Liver (tissue), 9 donors: ENCODE measurements around the gene SLC25A34. TPM values are rescaled to one million over a fixed set of nuclear protein-coding genes. Genes with fewer than 3 reads are reported as not detected.

Experiments used
- DNase-seq: peaks from one replicate; pipeline ENCODE4 v3.0.0-alpha.2; 2017; ENCODE audit warnings: low spot score
- H3K27ac ChIP-seq, 2 donors: one replicate each; pipeline ENCODE4 v1.7.0; 2013; ENCODE audit warnings: inconsistent platforms in 2 of 2, low read length in 2 of 2, control low read depth in 1 of 2, low read depth in 1 of 2, mild to moderate bottlenecking in 1 of 2
- H3K27me3 ChIP-seq, 4 donors: one replicate each; pipeline versions ENCODE4 v1.6.1 to v1.7.0; 2013; ENCODE audit warnings: low read length in 3 of 4, inconsistent platforms in 1 of 4, mild to moderate bottlenecking in 1 of 4, moderate library complexity in 1 of 4; ENCODE audit not compliant: control insufficient read depth in 4 of 4, insufficient read depth in 4 of 4
- H3K36me3 ChIP-seq, 4 donors: one replicate each; pipeline versions ENCODE4 v1.6.1 to v1.7.0; 2013; ENCODE audit warnings: low read length in 3 of 4, mild to moderate bottlenecking in 3 of 4, low read depth in 1 of 4, moderate library complexity in 1 of 4; ENCODE audit not compliant: control insufficient read depth in 4 of 4, insufficient read depth in 3 of 4
- H3K4me1 ChIP-seq, 4 donors: one replicate each; pipeline versions ENCODE4 v1.6.1 to v1.7.0; 2013; ENCODE audit warnings: low read length in 3 of 4, mild to moderate bottlenecking in 3 of 4, moderate library complexity in 1 of 4; ENCODE audit not compliant: control insufficient read depth in 4 of 4, insufficient read depth in 4 of 4
- H3K4me3 ChIP-seq, 3 donors: one replicate each; pipeline versions ENCODE4 v1.6.1 to v1.7.0; 2013; ENCODE audit warnings: low read length in 3 of 3, control low read depth in 1 of 3, low read depth in 1 of 3, mild to moderate bottlenecking in 1 of 3
- H3K9ac ChIP-seq, 2 donors: one replicate each; pipeline ENCODE4 v1.7.0; 2013; ENCODE audit warnings: low read length in 2 of 2, mild to moderate bottlenecking in 2 of 2, moderate library complexity in 2 of 2, control low read depth in 1 of 2, low read depth in 1 of 2
- H3K9me3 ChIP-seq, 4 donors: one replicate each; pipeline versions ENCODE4 v1.6.1 to v1.7.0; 2013; ENCODE audit warnings: low read length in 3 of 4; ENCODE audit not compliant: control insufficient read depth in 4 of 4
- ATF3 ChIP-seq: IDR thresholded peaks from 2 replicates; pipeline ENCODE4 v1.6.1; 2016; ENCODE audit warnings: antibody characterized with exemption
- CTCF ChIP-seq: fragments of 150-350 bp; IDR thresholded peaks from 2 replicates; pipeline ENCODE4 v1.5.1; 2017; ENCODE audit warnings: improper control_type of control experiment, low read depth, low read length; ENCODE audit not compliant: missing input control
- EGR1 ChIP-seq, 2 donors: IDR thresholded peaks; 2 replicates each; pipeline ENCODE4 v1.6.1; 2016 to 2018; ENCODE audit warnings: antibody characterized with exemption in 2 of 2, low read depth in 2 of 2
- FOXA1 ChIP-seq: IDR thresholded peaks from 2 replicates; pipeline ENCODE4 v1.6.1; 2016; ENCODE audit warnings: antibody characterized with exemption
- FOXA2 ChIP-seq: IDR thresholded peaks from 2 replicates; pipeline ENCODE4 v1.6.1; 2016; ENCODE audit warnings: antibody characterized with exemption
- GABPA ChIP-seq, 2 donors: IDR thresholded peaks in 1 of 2; conservative IDR thresholded peaks in 1 of 2; 2 replicates each; pipeline ENCODE4 v1.6.1; 2016; ENCODE audit warnings: antibody characterized with exemption in 2 of 2, mild to moderate bottlenecking in 1 of 2, moderate library complexity in 1 of 2
- HNF4A ChIP-seq, 2 donors: conservative IDR thresholded peaks; 2 replicates each; pipeline ENCODE4 v1.6.1; 2016; ENCODE audit warnings: antibody characterized with exemption in 2 of 2, mild to moderate bottlenecking in 2 of 2
- HNF4G ChIP-seq: IDR thresholded peaks from 2 replicates; pipeline ENCODE4 v1.6.1; 2016; ENCODE audit warnings: antibody characterized with exemption
- JUND ChIP-seq, 2 donors: IDR thresholded peaks; 2 replicates each; pipeline ENCODE4 v1.6.1; 2016; ENCODE audit warnings: antibody characterized with exemption in 2 of 2
- MAX ChIP-seq: IDR thresholded peaks from 2 replicates; pipeline ENCODE4 v1.6.1; 2016; ENCODE audit warnings: antibody characterized with exemption
- NR2F2 ChIP-seq: IDR thresholded peaks from 2 replicates; pipeline ENCODE4 v1.6.1; 2016; ENCODE audit warnings: antibody characterized with exemption
- RAD21 ChIP-seq, 2 donors: IDR thresholded peaks; 2 replicates each; pipeline ENCODE4 v1.6.1; 2016; ENCODE audit warnings: antibody characterized with exemption in 2 of 2, mild to moderate bottlenecking in 2 of 2
- REST ChIP-seq: IDR thresholded peaks from 2 replicates; pipeline ENCODE4 v1.6.1; 2016; ENCODE audit warnings: antibody characterized with exemption, mild to moderate bottlenecking
- RXRA ChIP-seq, 2 donors: IDR thresholded peaks; 2 replicates each; pipeline ENCODE4 v1.6.1; 2017 to 2018; ENCODE audit warnings: antibody characterized with exemption in 2 of 2, mild to moderate bottlenecking in 1 of 2
- SP1 ChIP-seq: IDR thresholded peaks from 2 replicates; pipeline ENCODE4 v1.6.1; 2018; ENCODE audit warnings: antibody characterized with exemption, mild to moderate bottlenecking
- YY1 ChIP-seq: IDR thresholded peaks from 2 replicates; pipeline ENCODE4 v1.6.1; 2016; ENCODE audit warnings: antibody characterized with exemption, mild to moderate bottlenecking
- ZBTB33 ChIP-seq: IDR thresholded peaks from 2 replicates; pipeline ENCODE4 v1.6.1; 2016; ENCODE audit warnings: antibody characterized with exemption
- WGBS: extraction: QIAGEN DNeasy Blood & Tissue Kit; methylation state at CpG from one replicate; pipeline ENCODE4 v1.1.7; 2013; 5-methylcytosine and 5-hydroxymethylcytosine counted together
- polyA plus RNA-seq, 2 donors: library from polyadenylated mRNA; stranded (reverse) in 1 of 2; unstranded in 1 of 2; fragments of 200-250 nt in 1 of 2; fragments of >200 nt in 1 of 2; fragmentation: Nextera tagmentation in 1 of 2; extraction: Ambion mirVana in 1 of 2; gene quantifications; one replicate each; pipeline versions ENCODE4 v1.2.1 to v1.2.3, GENCODE V29; 2013 to 2015
- total RNA-seq, 2 donors: library from RNA; depleted of rRNA; stranded (reverse); fragments of >200 nt; gene quantifications; one replicate each; pipeline ENCODE4 v1.2.3, GENCODE V29; 2014
- donor health status: healthy.
- donor health status: healthy.
- donor health status: healthy.
- donor health status: healthy.
- donor health status: healthy.

Gene SLC25A34
- total and polyA plus RNA-seq, 4 donors: 0.79 to 7.3 (median 2.4) TPM

GRCh38 chr1:15755021-15755645, 19.1 kb downstream of the SLC25A34 start:
- no peaks in the 10 kb centered on the region for H3K36me3 ChIP-seq
- H3K4me3 ChIP-seq: no peak overlapping the region
- no peaks in the 10 kb centered on the region for H3K27me3 ChIP-seq
- WGBS: 90% methylated on average over 2 of the region's 2 CpGs
- no peaks in the 10 kb centered on the region for H3K9me3 ChIP-seq
- no peak for TF ChIP-seq GABPA (IDR thresholded peaks at IDR 0.05 in 1 of 2, conservative IDR thresholded peaks at IDR 0.05 in 1 of 2)
- TF ChIP-seq ATF3: no peak
- no peak for TF ChIP-seq HNF4G
- TF ChIP-seq EGR1 (IDR thresholded peaks at IDR 0.05; ENCODE audit: low read depth in 2 of 2): no peak
- no peak for TF ChIP-seq REST
- TF ChIP-seq JUND (IDR thresholded peaks at IDR 0.05): no peak
- TF ChIP-seq RAD21 (IDR thresholded peaks at IDR 0.05): no peak
- TF ChIP-seq NR2F2: no peak
- no peak for TF ChIP-seq CTCF
- TF ChIP-seq HNF4A (conservative IDR thresholded peaks at IDR 0.05): no peak
- no peak for TF ChIP-seq MAX
- H3K4me1 ChIP-seq: peaks cover 0 to 6% (median 3%) of the 10 kb centered on the region in 4 donors
- no peak overlapping the region for H3K9ac ChIP-seq
- H3K27ac ChIP-seq: no peak overlapping the region
- DNase-seq: no peak

- WGBS: 85% methylated on average over 4 of the region's 4 CpGs
- no peaks in the 10 kb centered on the region for H3K27me3 ChIP-seq
- H3K4me1 ChIP-seq: peaks cover 0 to 6% (median 3%) of the 10 kb centered on the region in 4 donors
- DNase-seq: no peak
- no peak overlapping the region for H3K4me3 ChIP-seq
- H3K9ac ChIP-seq: no peak overlapping the region
- H3K9me3 ChIP-seq: no peaks in the 10 kb centered on the region
- H3K36me3 ChIP-seq: no peaks in the 10 kb centered on the region
- H3K27ac ChIP-seq: no peak overlapping the region
- TF ChIP-seq JUND (IDR thresholded peaks at IDR 0.05) (no peak), FOXA1 (no peak), CTCF (no peak), FOXA2 (no peak), RXRA (IDR thresholded peaks at IDR 0.05) (no peak), HNF4A (conservative IDR thresholded peaks at IDR 0.05) (no peak), ATF3 (no peak), MAX (no peak), YY1 (no peak), SP1 (no peak), REST (no peak), ZBTB33 (no peak)
These were observed 19.6 kb downstream of the SLC25A34 start for GRCh38 chr1:15755646-15756040.
